HL-60 (cell line): ENCODE measurements around the gene TOP3A.

Experiments
- POLR2AphosphoS5 ChIP-seq: IDR thresholded peaks from 2 replicates; pipeline ENCODE4 v1.6.1; 2012; ENCODE audit warnings: low read depth
- TF ChIP-seq, protein P1 (sequence below): IDR thresholded peaks from one replicate; pipeline ENCODE4 v1.5.1; 2011; ENCODE audit warnings: low read length, control low read depth, inconsistent platforms; ENCODE audit not compliant: insufficient read depth

DNA sequence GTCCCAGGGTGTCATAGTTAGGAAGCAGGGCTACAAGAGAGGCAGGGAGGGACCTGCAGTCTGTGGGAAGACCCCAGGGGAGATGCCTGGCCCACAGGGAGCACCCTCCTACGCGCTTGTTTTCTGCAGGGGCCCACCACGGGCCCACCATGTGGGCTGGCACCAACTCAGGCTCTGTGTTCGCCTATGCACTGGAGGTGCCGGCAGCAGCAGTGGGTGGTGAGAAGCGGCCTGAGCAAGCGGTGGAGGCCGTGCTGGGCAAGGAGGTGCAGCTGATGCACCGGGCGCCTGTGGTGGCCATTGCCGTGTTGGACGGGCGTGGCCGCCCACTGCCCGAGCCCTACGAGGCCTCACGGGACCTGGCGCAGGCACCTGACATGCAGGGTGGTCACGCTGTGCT is 74.3 kb downstream of the TOP3A start:
- TF ChIP-seq, protein P1, sequence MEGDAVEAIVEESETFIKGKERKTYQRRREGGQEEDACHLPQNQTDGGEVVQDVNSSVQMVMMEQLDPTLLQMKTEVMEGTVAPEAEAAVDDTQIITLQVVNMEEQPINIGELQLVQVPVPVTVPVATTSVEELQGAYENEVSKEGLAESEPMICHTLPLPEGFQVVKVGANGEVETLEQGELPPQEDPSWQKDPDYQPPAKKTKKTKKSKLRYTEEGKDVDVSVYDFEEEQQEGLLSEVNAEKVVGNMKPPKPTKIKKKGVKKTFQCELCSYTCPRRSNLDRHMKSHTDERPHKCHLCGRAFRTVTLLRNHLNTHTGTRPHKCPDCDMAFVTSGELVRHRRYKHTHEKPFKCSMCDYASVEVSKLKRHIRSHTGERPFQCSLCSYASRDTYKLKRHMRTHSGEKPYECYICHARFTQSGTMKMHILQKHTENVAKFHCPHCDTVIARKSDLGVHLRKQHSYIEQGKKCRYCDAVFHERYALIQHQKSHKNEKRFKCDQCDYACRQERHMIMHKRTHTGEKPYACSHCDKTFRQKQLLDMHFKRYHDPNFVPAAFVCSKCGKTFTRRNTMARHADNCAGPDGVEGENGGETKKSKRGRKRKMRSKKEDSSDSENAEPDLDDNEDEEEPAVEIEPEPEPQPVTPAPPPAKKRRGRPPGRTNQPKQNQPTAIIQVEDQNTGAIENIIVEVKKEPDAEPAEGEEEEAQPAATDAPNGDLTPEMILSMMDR, result no peak
- no peak for TF ChIP-seq POLR2AphosphoS5
